Measurements from ENCODE around the gene IQSEC3. TPM values are rescaled to one million over a fixed set of nuclear protein-coding genes. Genes with fewer than 3 reads are reported as not detected.
A peak's percentile ranks its signal among the peaks of the same experiment; 100 is the strongest.

Gene IQSEC3
- total RNA-seq, 2 experiments from 2014 or later = not detected

DNA sequence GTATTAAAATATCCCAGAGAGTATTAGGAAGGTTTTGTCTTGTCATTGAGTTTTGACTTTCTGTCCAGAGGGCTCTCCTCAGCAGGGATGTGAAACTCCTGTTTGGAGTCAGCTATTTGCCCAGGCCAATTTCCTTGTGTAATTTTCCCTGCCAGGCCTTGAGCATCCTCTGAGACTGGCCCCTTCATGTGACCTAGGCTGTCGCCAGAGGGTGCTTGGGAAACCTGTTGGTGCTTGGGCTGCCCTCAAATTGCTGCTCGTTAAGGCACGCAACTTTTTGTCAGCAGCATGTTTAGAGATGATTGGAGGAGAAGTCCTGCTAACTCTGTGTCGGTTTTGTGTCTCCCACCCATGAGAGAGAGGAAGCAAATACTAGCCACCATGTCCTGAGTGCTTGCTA is 39.1 kb downstream of the IQSEC3 start:
- H3K9me2 ChIP-seq (ENCODE audit: insufficient read depth, low read length) = no peaks in the 10 kb centered on the region
- no TSS peak for BruUV-seq (replicated peaks)
- H3K79me2 ChIP-seq (ENCODE audit: insufficient read depth, low read depth, low read length) = no peaks in the 10 kb centered on the region
- POLR2A ChIA-PET = interaction anchor here (1.0 to 1.5 kb wide), 2 partner anchors 13 to 47 kb away, joined by 3 to 4 read pairs; no protein-coding TSS in a partner anchor
- peaks cover 75% of the 10 kb centered on the region for H3K4me1 ChIP-seq (ENCODE audit: insufficient read depth, low read length, poor library complexity, severe bottlenecking)
- no peak overlapping the region for H3K4me3 ChIP-seq (ENCODE audit: low read depth, low read length, poor library complexity, severe bottlenecking)
- peak overlapping the region; percentile 75; the same call in 1 of the 2 replicates for H2AFZ ChIP-seq (ENCODE audit: low read length)
- H3K36me3 ChIP-seq (ENCODE audit: insufficient read depth, low read length) = no peaks in the 10 kb centered on the region
- no peaks in the 10 kb centered on the region for H4K20me1 ChIP-seq (ENCODE audit: insufficient read depth, low read length)
- H3K9me3 ChIP-seq (ENCODE audit: low read length) = no peaks in the 10 kb centered on the region
- DNase-seq (ENCODE audit: low spot score) = no peak
- H3K27ac ChIP-seq (ENCODE audit: low read depth, low read length, poor library complexity, severe bottlenecking) = peak overlapping the region; percentile 90
- no peak for TF ChIP-seq CTCF (conservative IDR thresholded peaks at IDR 0.05; ENCODE audit: low read length)
- TF ChIP-seq EZH2phosphoT487 (IDR thresholded peaks at IDR 0.05; ENCODE audit: borderline replicate concordance, low read depth, low read length) = no peak
- intact Hi-C loops (cut with micrococcal nuclease; ENCODE audit: unreplicated experiment) = loop anchor here (1.0 kb wide), 1 partner anchor 48 kb away; no protein-coding TSS in a partner anchor
- CTCF ChIA-PET (ENCODE audit: unreplicated experiment) = no interaction called here
- peak overlapping the region; percentile 58 for H3K4me2 ChIP-seq (ENCODE audit: low read length)

DNA sequence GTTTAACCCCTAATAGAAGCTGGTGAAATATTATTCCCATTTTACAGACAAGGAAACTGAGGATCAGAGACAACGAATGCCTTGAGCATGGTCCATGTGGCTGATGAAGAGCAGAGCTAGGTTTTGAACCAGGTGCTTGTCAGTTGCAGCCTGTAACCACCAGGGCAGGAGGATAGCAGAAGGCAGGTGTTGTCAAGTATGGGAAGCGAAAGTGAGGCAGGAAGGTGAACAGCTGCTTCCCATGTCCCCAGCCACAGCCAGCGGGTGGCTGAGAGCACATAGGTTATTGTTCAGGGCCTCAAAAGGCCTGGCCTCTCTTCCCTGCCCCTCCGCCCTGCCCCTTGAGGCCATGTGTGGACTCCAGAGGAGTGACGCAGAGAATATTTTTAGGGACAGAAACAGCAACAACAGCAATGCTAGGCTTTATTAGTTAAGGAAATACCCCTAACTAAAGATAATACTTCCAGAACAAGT is 39.6 kb downstream of the IQSEC3 start:
- Histone ChIP-seq H2AFZ (ENCODE audit: low read length) (peak overlapping the region; percentile 75; the same call in 1 of the 2 replicates), H3K9me3 (ENCODE audit: low read length) (no peaks in the 10 kb centered on the region), H3K4me1 (ENCODE audit: insufficient read depth, low read length, poor library complexity, severe bottlenecking) (peaks cover 75% of the 10 kb centered on the region), H3K36me3 (ENCODE audit: insufficient read depth, low read length) (no peaks in the 10 kb centered on the region), H3K4me3 (ENCODE audit: low read depth, low read length, poor library complexity, severe bottlenecking) (peak overlapping the region; percentile 9), H3K4me2 (ENCODE audit: low read length) (peak overlapping the region; percentile 58), H3K9me2 (ENCODE audit: insufficient read depth, low read length) (no peaks in the 10 kb centered on the region), H3K79me2 (ENCODE audit: insufficient read depth, low read depth, low read length) (no peaks in the 10 kb centered on the region), H4K20me1 (ENCODE audit: insufficient read depth, low read length) (no peaks in the 10 kb centered on the region), H3K27ac (ENCODE audit: low read depth, low read length, poor library complexity, severe bottlenecking) (peak overlapping the region; percentile 90)
- peak; percentile 94 for DNase-seq (ENCODE audit: low spot score)
- no TSS peak for BruUV-seq (replicated peaks)
- TF ChIP-seq EZH2phosphoT487 (IDR thresholded peaks at IDR 0.05; ENCODE audit: borderline replicate concordance, low read depth, low read length) = no peak
- peak; percentile 67 for TF ChIP-seq CTCF (conservative IDR thresholded peaks at IDR 0.05; ENCODE audit: low read length)
- intact Hi-C loops (cut with micrococcal nuclease; ENCODE audit: unreplicated experiment) = loop anchor here (1.0 kb wide), 1 partner anchor 47 kb away; no protein-coding TSS in a partner anchor
- ChIA-PET CTCF (ENCODE audit: unreplicated experiment) (interaction anchor here (0.5 to 0.9 kb wide), 2 partner anchors 12 to 47 kb away, joined by 3 read pairs; no protein-coding TSS in a partner anchor), POLR2A (interaction anchor here (1.0 to 1.5 kb wide), 2 partner anchors 12 to 47 kb away, joined by 3 to 4 read pairs; no protein-coding TSS in a partner anchor)

- Histone ChIP-seq H3K36me3 (ENCODE audit: insufficient read depth, low read length) (no peaks in the 10 kb centered on the region), H3K9me2 (ENCODE audit: insufficient read depth, low read length) (no peaks in the 10 kb centered on the region), H2AFZ (ENCODE audit: low read length) (no peak overlapping the region), H3K4me2 (ENCODE audit: low read length) (no peak overlapping the region), H4K20me1 (ENCODE audit: insufficient read depth, low read length) (no peaks in the 10 kb centered on the region), H3K79me2 (ENCODE audit: insufficient read depth, low read depth, low read length) (no peaks in the 10 kb centered on the region), H3K9me3 (ENCODE audit: low read length) (no peaks in the 10 kb centered on the region), H3K27ac (ENCODE audit: low read depth, low read length, poor library complexity, severe bottlenecking) (no peak overlapping the region), H3K4me3 (ENCODE audit: low read depth, low read length, poor library complexity, severe bottlenecking) (no peak overlapping the region), H3K4me1 (ENCODE audit: insufficient read depth, low read length, poor library complexity, severe bottlenecking) (peaks cover 73% of the 10 kb centered on the region)
- BruUV-seq (replicated peaks) = no TSS peak
- intact Hi-C loops (cut with micrococcal nuclease; ENCODE audit: unreplicated experiment) = no loop called here
- ChIA-PET POLR2A (no interaction called here), CTCF (ENCODE audit: unreplicated experiment) (no interaction called here)
- TF ChIP-seq CTCF (conservative IDR thresholded peaks at IDR 0.05; ENCODE audit: low read length) = no peak
- TF ChIP-seq EZH2phosphoT487 (IDR thresholded peaks at IDR 0.05; ENCODE audit: borderline replicate concordance, low read depth, low read length) = no peak
- DNase-seq (ENCODE audit: low spot score) = no peak
Observed at GRCh38 chr12:108594-108993, 42.0 kb downstream of the IQSEC3 start.

Data from OCI-LY7 (cell line).